H1 (cell line): ENCODE data around the gene P4HB. TPM values are rescaled to one million over a fixed set of nuclear protein-coding genes. Genes with fewer than 3 reads are reported as not detected.

ENCODE experiments used
- FOSL1 ChIP-seq: IDR thresholded peaks from 2 replicates; pipeline ENCODE4 v1.6.1; 2011; ENCODE audit warnings: mild to moderate bottlenecking, low read depth, low read length, moderate library complexity; ENCODE audit not compliant: insufficient read depth
- KDM4A ChIP-seq: IDR thresholded peaks from one replicate; pipeline ENCODE4 v1.7.1; 2012; ENCODE audit warnings: low read depth, mild to moderate bottlenecking, moderate library complexity, low read length, inconsistent platforms; ENCODE audit not compliant: severe bottlenecking
- PHF8 ChIP-seq: fragments of 200-600 bp; sonication (generic); conservative IDR thresholded peaks from 2 replicates; pipeline ENCODE4 v1.7.1; 2012; ENCODE audit warnings: low read depth, mild to moderate bottlenecking, inconsistent platforms, low read length, moderate library complexity
- RNF2 ChIP-seq: fragments of 200-900, 300-1000 bp; sonication (generic); IDR thresholded peaks from 2 replicates; pipeline ENCODE4 v1.7.1; 2016; ENCODE audit warnings: borderline replicate concordance, low read depth, mild to moderate bottlenecking, antibody characterized with exemption, low read length; ENCODE audit not compliant: poor library complexity, severe bottlenecking; ENCODE audit errors: missing control alignments
- SIRT6 ChIP-seq: IDR thresholded peaks from one replicate; pipeline ENCODE4 v1.7.1; 2012; ENCODE audit warnings: low read length, inconsistent platforms
- SP4 ChIP-seq: IDR thresholded peaks from 2 replicates; pipeline ENCODE4 v1.6.1; 2012; ENCODE audit warnings: low read length, inconsistent platforms
- polyA plus RNA-seq, 7 experiments: library from polyadenylated mRNA; depleted of rRNA in 3 of 7; stranded (reverse) in 5 of 7; unstranded in 2 of 7; fragments of >200 nt in 5 of 7; fragments of 200-250 nt in 2 of 7; gene quantifications; 1 replicate in 5 of 7; 2 replicates in 1 of 7; 4 replicates in 1 of 7; pipeline versions ENCODE4 v1.2.1 to v1.2.3, GENCODE V29; 2011 to 2013; ENCODE audit warnings: missing spikeins in 2 of 7, mixed read lengths in 2 of 7
- total RNA-seq: library from RNA; stranded (reverse); fragmentation: NEBNext Ultra II Directional; extraction: Animal tissue kit (Norgen Biotek cat#: 25700); gene quantifications from 2 replicates; pipeline ENCODE4 v1.2.1, GENCODE V29; 2021
- TF ChIP-seq, protein P1 (sequence below): IDR thresholded peaks from 2 replicates; pipeline ENCODE4 v1.6.1; 2012; ENCODE audit warnings: inconsistent platforms

Gene P4HB
- total and polyA plus RNA-seq, 2 of the 8 experiments (the other 6 are each of a cell fraction or from before 2014, with no cell fraction given): 41.4 to 379 TPM

DNA sequence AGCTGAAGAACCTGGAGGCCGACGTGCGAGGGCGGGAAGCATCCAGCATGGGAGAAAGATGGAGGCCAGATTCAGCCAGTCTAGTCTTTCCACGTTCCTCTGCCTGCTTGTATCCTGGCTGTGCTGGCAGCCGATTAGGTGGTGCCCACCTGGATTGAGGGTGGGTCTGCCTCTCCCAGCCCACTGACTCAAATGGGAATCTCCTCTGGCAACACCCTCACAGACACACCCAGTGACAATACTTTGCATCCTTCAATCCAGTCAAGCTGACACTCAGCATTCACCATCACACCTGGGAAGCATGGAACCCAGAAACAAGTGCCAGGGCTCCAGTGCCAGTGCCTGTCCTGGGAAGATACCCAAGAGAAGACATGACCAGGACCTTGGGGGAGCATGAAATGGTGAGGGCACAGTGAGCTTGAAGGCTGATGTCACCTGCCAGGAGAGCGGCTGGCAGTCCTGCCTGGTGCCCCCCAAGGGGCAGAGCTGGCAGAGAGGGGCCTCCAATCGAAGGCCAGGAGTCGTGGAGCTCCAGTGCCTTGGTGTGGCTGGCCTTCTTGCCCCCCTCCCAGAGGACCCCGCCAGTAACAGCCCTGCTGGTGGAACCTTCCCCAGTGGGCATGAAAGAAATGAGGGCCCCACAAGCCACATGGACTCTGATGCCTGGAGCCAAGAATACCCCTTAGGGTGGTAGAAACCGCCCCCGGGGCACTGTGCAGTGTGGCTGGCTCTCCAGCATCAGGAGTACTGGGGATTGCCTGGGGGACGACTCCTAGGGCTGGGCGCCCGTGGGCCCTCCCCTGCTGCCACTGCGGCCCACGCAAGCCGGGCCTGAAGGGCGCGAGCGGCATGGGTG, 41.1 kb upstream of the P4HB start (continued):
- TF ChIP-seq RNF2: no peak
- TF ChIP-seq SIRT6: no peak
- no peak for TF ChIP-seq SP4
- no peak for TF ChIP-seq KDM4A
- TF ChIP-seq PHF8: 0 out of 2 replicates have a peak, but pooled peaks have one; percentile 6
- no peak for TF ChIP-seq FOSL1
- TF ChIP-seq, protein P1, sequence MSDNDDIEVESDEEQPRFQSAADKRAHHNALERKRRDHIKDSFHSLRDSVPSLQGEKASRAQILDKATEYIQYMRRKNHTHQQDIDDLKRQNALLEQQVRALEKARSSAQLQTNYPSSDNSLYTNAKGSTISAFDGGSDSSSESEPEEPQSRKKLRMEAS: no peak
